Measurements from ENCODE around the gene NDUFA3. TPM values are rescaled to one million over a fixed set of nuclear protein-coding genes. Genes with fewer than 3 reads are reported as not detected.

NDUFA3 gene
- total and polyA plus RNA-seq, 2 of the 13 experiments (the other 11 are each of a cell fraction or from before 2014, with no cell fraction given): 31.6 to 75.4 TPM

GRCh38 chr19:54095859-54096616 lies 6.6 kb upstream of the NDUFA3 start (continued):
- peak; percentile 75; the same call in 1 of the 2 replicates for TF ChIP-seq ZNF766 (CRISPR knock-in tag; IDR thresholded peaks at IDR 0.05; ENCODE audit: borderline replicate concordance)
- TF ChIP-seq ZSCAN21 (CRISPR knock-in tag; IDR thresholded peaks at IDR 0.05; ENCODE audit: borderline replicate concordance): peak; percentile 93
- TF ChIP-seq, protein P1, sequence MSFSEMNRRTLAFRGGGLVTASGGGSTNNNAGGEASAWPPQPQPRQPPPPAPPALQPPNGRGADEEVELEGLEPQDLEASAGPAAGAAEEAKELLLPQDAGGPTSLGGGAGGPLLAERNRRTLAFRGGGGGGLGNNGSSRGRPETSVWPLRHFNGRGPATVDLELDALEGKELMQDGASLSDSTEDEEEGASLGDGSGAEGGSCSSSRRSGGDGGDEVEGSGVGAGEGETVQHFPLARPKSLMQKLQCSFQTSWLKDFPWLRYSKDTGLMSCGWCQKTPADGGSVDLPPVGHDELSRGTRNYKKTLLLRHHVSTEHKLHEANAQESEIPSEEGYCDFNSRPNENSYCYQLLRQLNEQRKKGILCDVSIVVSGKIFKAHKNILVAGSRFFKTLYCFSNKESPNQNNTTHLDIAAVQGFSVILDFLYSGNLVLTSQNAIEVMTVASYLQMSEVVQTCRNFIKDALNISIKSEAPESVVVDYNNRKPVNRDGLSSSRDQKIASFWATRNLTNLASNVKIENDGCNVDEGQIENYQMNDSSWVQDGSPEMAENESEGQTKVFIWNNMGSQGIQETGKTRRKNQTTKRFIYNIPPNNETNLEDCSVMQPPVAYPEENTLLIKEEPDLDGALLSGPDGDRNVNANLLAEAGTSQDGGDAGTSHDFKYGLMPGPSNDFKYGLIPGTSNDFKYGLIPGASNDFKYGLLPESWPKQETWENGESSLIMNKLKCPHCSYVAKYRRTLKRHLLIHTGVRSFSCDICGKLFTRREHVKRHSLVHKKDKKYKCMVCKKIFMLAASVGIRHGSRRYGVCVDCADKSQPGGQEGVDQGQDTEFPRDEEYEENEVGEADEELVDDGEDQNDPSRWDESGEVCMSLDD (CRISPR knock-in tag; IDR thresholded peaks at IDR 0.05; ENCODE audit: borderline replicate concordance): 0 out of 2 replicates have a peak, but pooled peaks have one; percentile 28
- 0 out of 2 replicates have a peak, but pooled peaks have one; percentile 39 for TF ChIP-seq MED1 (CRISPR knock-in tag; IDR thresholded peaks at IDR 0.05)
- TF ChIP-seq ZNF777 (CRISPR knock-in tag; IDR thresholded peaks at IDR 0.05): peak; percentile 46; the same call in 1 of the 2 replicates
- TF ChIP-seq ZNF143 (CRISPR knock-in tag; IDR thresholded peaks at IDR 0.05): peak; percentile 20; the same call in 1 of the 2 replicates
- TF ChIP-seq DNMT1 (CRISPR knock-in tag; IDR thresholded peaks at IDR 0.05): 0 out of 2 replicates have a peak, but pooled peaks have one; percentile 49
- TF ChIP-seq HNRNPLL (IDR thresholded peaks at IDR 0.05; ENCODE audit: low read depth, low read length, poor library complexity, severe bottlenecking): peak; percentile 73
- TF ChIP-seq ZNF275 (CRISPR knock-in tag; IDR thresholded peaks at IDR 0.05; ENCODE audit: borderline replicate concordance): peak; percentile 74; the same call in 1 of the 2 replicates
- TF ChIP-seq ZNF678 (CRISPR knock-in tag; IDR thresholded peaks at IDR 0.05): peak; percentile 73; the same call in 1 of the 2 replicates
- TF ChIP-seq SAP130 (CRISPR knock-in tag; IDR thresholded peaks at IDR 0.05; ENCODE audit: low read depth): peak; percentile 36; the same call in 1 of the 2 replicates
- TF ChIP-seq, protein P2, sequence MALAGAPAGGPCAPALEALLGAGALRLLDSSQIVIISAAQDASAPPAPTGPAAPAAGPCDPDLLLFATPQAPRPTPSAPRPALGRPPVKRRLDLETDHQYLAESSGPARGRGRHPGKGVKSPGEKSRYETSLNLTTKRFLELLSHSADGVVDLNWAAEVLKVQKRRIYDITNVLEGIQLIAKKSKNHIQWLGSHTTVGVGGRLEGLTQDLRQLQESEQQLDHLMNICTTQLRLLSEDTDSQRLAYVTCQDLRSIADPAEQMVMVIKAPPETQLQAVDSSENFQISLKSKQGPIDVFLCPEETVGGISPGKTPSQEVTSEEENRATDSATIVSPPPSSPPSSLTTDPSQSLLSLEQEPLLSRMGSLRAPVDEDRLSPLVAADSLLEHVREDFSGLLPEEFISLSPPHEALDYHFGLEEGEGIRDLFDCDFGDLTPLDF (CRISPR knock-in tag; IDR thresholded peaks at IDR 0.05): peak; percentile 47; the same call in 1 of the 2 replicates
- peak; percentile 30; the same call in 1 of the 2 replicates for TF ChIP-seq JUND (CRISPR knock-in tag; IDR thresholded peaks at IDR 0.05)
- TF ChIP-seq, protein P3, sequence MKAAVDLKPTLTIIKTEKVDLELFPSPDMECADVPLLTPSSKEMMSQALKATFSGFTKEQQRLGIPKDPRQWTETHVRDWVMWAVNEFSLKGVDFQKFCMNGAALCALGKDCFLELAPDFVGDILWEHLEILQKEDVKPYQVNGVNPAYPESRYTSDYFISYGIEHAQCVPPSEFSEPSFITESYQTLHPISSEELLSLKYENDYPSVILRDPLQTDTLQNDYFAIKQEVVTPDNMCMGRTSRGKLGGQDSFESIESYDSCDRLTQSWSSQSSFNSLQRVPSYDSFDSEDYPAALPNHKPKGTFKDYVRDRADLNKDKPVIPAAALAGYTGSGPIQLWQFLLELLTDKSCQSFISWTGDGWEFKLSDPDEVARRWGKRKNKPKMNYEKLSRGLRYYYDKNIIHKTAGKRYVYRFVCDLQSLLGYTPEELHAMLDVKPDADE (CRISPR knock-in tag; IDR thresholded peaks at IDR 0.05): 0 out of 2 replicates have a peak, but pooled peaks have one; percentile 62
- peak; percentile 61; the same call in 1 of the 2 replicates for TF ChIP-seq TFDP2 (CRISPR knock-in tag; IDR thresholded peaks at IDR 0.05)
- TF ChIP-seq KLF12 (CRISPR knock-in tag; IDR thresholded peaks at IDR 0.05; ENCODE audit: borderline replicate concordance): 0 out of 2 replicates have a peak, but pooled peaks have one; percentile 29
- peak; percentile 63 for TF ChIP-seq HOXA3 (CRISPR knock-in tag; IDR thresholded peaks at IDR 0.05)
- TF ChIP-seq, protein P4, sequence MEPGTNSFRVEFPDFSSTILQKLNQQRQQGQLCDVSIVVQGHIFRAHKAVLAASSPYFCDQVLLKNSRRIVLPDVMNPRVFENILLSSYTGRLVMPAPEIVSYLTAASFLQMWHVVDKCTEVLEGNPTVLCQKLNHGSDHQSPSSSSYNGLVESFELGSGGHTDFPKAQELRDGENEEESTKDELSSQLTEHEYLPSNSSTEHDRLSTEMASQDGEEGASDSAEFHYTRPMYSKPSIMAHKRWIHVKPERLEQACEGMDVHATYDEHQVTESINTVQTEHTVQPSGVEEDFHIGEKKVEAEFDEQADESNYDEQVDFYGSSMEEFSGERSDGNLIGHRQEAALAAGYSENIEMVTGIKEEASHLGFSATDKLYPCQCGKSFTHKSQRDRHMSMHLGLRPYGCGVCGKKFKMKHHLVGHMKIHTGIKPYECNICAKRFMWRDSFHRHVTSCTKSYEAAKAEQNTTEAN (CRISPR knock-in tag; conservative IDR thresholded peaks at IDR 0.05): peak; percentile 94
